ENCODE measurements around the gene CHGA.

The CHGA gene

GRCh38 chr14:92984082-92984788 is 61.3 kb downstream of the CHGA start:
- no peak for DNase-seq (ENCODE audit: low read depth)
